ENCODE data around the gene NUDCD3.

DNA sequence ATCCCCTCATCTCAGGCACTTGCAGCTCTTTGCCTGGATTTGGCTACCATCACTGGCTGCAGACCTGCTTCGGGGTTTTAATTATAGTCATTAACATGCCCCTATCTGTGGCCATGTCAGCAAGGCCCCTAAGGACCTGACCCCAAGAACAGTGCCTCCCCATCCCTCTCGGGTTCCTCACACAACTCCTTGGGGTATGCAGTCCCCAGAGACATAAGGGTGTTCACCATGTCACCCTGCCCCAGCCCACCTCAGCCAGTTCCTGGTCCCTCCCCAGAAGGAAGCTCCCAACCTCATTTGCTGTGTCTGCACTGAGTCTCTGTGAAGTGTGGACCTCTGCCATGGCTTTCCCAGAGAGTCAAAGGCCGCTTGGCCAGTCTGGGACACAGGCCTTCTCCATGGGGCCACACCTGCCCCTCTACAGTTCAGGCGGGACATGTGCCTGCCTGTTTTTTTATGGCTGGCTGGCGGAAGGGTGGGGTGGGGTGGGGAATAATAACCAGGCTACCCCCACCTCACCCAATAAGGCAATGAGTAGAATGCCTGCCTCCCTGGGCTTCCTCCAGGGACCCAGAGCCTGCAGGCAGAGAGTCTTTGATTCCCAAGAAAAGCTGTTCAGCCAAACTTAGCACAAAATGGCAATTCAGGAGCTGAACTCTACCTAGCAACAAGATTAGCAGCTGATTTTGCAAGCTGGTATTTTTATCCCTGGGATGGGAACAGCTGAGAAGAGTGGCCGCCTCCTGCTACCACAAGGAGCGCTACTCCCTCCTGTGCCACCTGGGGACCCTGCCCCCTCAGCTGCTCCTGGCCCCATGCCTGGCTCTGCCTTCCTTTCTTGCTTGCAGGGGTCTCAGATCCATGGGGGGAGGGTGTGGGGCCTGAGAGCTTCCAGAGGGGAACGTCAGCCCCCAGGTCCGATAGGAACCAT lies 141.3 kb downstream of the NUDCD3 start:
- no peak for TF ChIP-seq EP300 (IDR thresholded peaks at IDR 0.05)
- TF ChIP-seq, protein P1, sequence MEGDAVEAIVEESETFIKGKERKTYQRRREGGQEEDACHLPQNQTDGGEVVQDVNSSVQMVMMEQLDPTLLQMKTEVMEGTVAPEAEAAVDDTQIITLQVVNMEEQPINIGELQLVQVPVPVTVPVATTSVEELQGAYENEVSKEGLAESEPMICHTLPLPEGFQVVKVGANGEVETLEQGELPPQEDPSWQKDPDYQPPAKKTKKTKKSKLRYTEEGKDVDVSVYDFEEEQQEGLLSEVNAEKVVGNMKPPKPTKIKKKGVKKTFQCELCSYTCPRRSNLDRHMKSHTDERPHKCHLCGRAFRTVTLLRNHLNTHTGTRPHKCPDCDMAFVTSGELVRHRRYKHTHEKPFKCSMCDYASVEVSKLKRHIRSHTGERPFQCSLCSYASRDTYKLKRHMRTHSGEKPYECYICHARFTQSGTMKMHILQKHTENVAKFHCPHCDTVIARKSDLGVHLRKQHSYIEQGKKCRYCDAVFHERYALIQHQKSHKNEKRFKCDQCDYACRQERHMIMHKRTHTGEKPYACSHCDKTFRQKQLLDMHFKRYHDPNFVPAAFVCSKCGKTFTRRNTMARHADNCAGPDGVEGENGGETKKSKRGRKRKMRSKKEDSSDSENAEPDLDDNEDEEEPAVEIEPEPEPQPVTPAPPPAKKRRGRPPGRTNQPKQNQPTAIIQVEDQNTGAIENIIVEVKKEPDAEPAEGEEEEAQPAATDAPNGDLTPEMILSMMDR (IDR thresholded peaks at IDR 0.05): no peak

All from esophagus muscularis mucosa (tissue), 3 donors.